HCT116 (cell line): Measurements from ENCODE around the gene ABCB6. TPM values are rescaled to one million over a fixed set of nuclear protein-coding genes. Genes with fewer than 3 reads are reported as not detected.

Experiments used
- ATAC-seq: fragments of 200-7000 bp; cut with Tn5 transposase; 2 replicates; pipeline ENCODE4 v1.9.1; 2020; ENCODE audit warnings: mild to moderate bottlenecking, moderate library complexity
- BruUV-seq: library from RNA; stranded (reverse); fragments of 400-500 nt; replicated peaks from 2 replicates; lab custom pipeline; 2021; lab: Mats Ljungman, UMichigan
- CTCF ChIA-PET: fragments of 300-600 bp; sonication (Branson Sonifier 250); formaldehyde crosslinking; loops from one replicate; lab custom pipeline; 2021; ENCODE audit warnings: antibody characterized with exemption; lab: Charles Lee
- POLR2A ChIA-PET: fragments of 300-600, 350-600 bp; sonication (Branson Sonifier 250); formaldehyde crosslinking; loops from one replicate; lab custom pipeline; 2021; ENCODE audit warnings: antibody characterized with exemption; lab: Charles Lee
- RAD21 ChIA-PET, 2 experiments: fragments of 300-600 bp; sonication (Branson Sonifier 250); formaldehyde crosslinking; loops; one replicate each; lab custom pipeline; 2023; ENCODE audit warnings: low total read pairs in 2 of 2; ENCODE audit not compliant: uncharacterized antibody in 2 of 2, unreplicated experiment in 2 of 2, low non-redundant PET in 1 of 2; lab: Charles Lee
- DNase-seq: peaks from one replicate; pipeline ENCODE4 v3.0.0-alpha.2; 2010; ENCODE audit warnings: low read depth, low spot score
- H2AFZ ChIP-seq: fragments of 200-600 bp; shearing (Covaris generic), sonication (generic); 2 replicates; pipeline ENCODE4 v1.6.1; 2017; ENCODE audit warnings: low read depth, mixed run types, mixed read lengths, antibody characterized with exemption, low read length; ENCODE audit not compliant: poor library complexity, severe bottlenecking
- H3K27ac ChIP-seq: 2 replicates; pipeline ENCODE4 v1.5.1; 2012; ENCODE audit warnings: low read depth, low read length
- H3K27me3 ChIP-seq: fragments of 200-600 bp; sonication (generic); 2 replicates; pipeline ENCODE4 v1.6.1; 2016; ENCODE audit warnings: mixed run types, low read length, mixed read lengths; ENCODE audit not compliant: insufficient read depth
- H3K36me3 ChIP-seq, 2 experiments: fragments of 200-500 bp in 1 of 2; fragments of 200-600 bp in 1 of 2; sonication (Bioruptor generic) in 1 of 2; sonication (generic) in 1 of 2; 2 replicates each; pipeline versions ENCODE4 v1.5.1 to v1.6.1; 2014 to 2016; ENCODE audit warnings: low read length in 2 of 2, inconsistent platforms in 1 of 2, mixed read lengths in 1 of 2, mixed run types in 1 of 2; ENCODE audit not compliant: insufficient read depth in 2 of 2, control insufficient read depth in 1 of 2
- H3K4me1 ChIP-seq, 2 experiments: fragments of 200-600 bp in 1 of 2; sonication (generic) in 1 of 2; 2 replicates each; pipeline versions ENCODE4 v1.5.1 to v1.6.1; 2012 to 2017; ENCODE audit warnings: low read length in 2 of 2, inconsistent platforms in 1 of 2, mild to moderate bottlenecking in 1 of 2, mixed read lengths in 1 of 2, mixed run types in 1 of 2, moderate library complexity in 1 of 2; ENCODE audit not compliant: insufficient read depth in 2 of 2, control insufficient read depth in 1 of 2
- H3K4me2 ChIP-seq: fragments of 200-600 bp; sonication (generic); 2 replicates; pipeline ENCODE4 v1.6.1; 2017; ENCODE audit warnings: mixed run types, low read length, mixed read lengths
- H3K4me3 ChIP-seq, 2 experiments: fragments of 200-600 bp in 1 of 2; sonication (generic) in 1 of 2; replicated peaks in 1 of 2; 2 replicates each; pipeline ENCODE4 v1.5.1; 2011 to 2016; ENCODE audit warnings: low read length in 2 of 2, control low read depth in 1 of 2, low read depth in 1 of 2, mild to moderate bottlenecking in 1 of 2, mixed read lengths in 1 of 2, mixed run types in 1 of 2
- H3K79me2 ChIP-seq: fragments of 200-600 bp; sonication (generic); 2 replicates; pipeline ENCODE4 v1.6.1; 2017; ENCODE audit warnings: mild to moderate bottlenecking, mixed run types, low read length, moderate library complexity, mixed read lengths; ENCODE audit not compliant: insufficient read depth
- H3K9ac ChIP-seq: fragments of 200-600 bp; sonication (generic); 2 replicates; pipeline ENCODE4 v1.6.1; 2016; ENCODE audit warnings: low read length, mixed read lengths
- H3K9me2 ChIP-seq: fragments of 200-600 bp; sonication (generic), shearing (Covaris generic); 2 replicates; pipeline ENCODE4 v1.6.1; 2017; ENCODE audit warnings: mixed run types, mild to moderate bottlenecking, moderate library complexity; ENCODE audit not compliant: insufficient read depth
- H3K9me3 ChIP-seq, 2 experiments: fragments of 200-500 bp in 1 of 2; fragments of 200-600 bp in 1 of 2; sonication (Bioruptor generic) in 1 of 2; sonication (generic) in 1 of 2; 2 replicates each; pipeline ENCODE4 v1.6.1; 2014 to 2017; ENCODE audit warnings: low read length in 2 of 2, mixed read lengths in 2 of 2, inconsistent platforms in 1 of 2, low read depth in 1 of 2, mild to moderate bottlenecking in 1 of 2, mixed run types in 1 of 2, moderate library complexity in 1 of 2; ENCODE audit not compliant: control insufficient read depth in 1 of 2, insufficient read depth in 1 of 2
- H4K20me1 ChIP-seq: fragments of 200-600 bp; sonication (generic), shearing (Covaris generic); 2 replicates; pipeline ENCODE4 v1.6.1; 2017; ENCODE audit warnings: mixed run types, mild to moderate bottlenecking, moderate library complexity; ENCODE audit not compliant: insufficient read depth
- CBX3 ChIP-seq: IDR thresholded peaks from 2 replicates; pipeline ENCODE4 v1.6.1; 2012; ENCODE audit warnings: low read depth
- CEBPB ChIP-seq: IDR thresholded peaks from 2 replicates; pipeline ENCODE4 v1.6.1; 2012; ENCODE audit warnings: low read depth
- EGR1 ChIP-seq: IDR thresholded peaks from 2 replicates; pipeline ENCODE4 v1.6.1; 2012; ENCODE audit warnings: low read depth
- ELF1 ChIP-seq: IDR thresholded peaks from 2 replicates; pipeline ENCODE4 v1.6.1; 2012; ENCODE audit warnings: low read depth, borderline replicate concordance
- EZH2 ChIP-seq: fragments of 200-600 bp; sonication (generic); IDR thresholded peaks from 2 replicates; pipeline ENCODE4 v1.6.1; 2017; ENCODE audit warnings: antibody characterized with exemption, mixed run types
- EZH2phosphoT487 ChIP-seq: fragments of 200-600 bp; IDR thresholded peaks from 2 replicates; pipeline ENCODE4 v1.6.1; 2018; ENCODE audit warnings: antibody characterized with exemption, borderline replicate concordance
- POLR2A ChIP-seq: IDR thresholded peaks from 2 replicates; pipeline ENCODE4 v1.7.0; 2011; ENCODE audit warnings: borderline replicate concordance; ENCODE audit not compliant: insufficient read depth, insufficient read length; ENCODE audit errors: extremely low read depth
- POLR2AphosphoS5 ChIP-seq: IDR thresholded peaks from 2 replicates; pipeline ENCODE4 v1.6.1; 2011; ENCODE audit warnings: mild to moderate bottlenecking, low read depth, low read length, moderate library complexity
- RAD21 ChIP-seq: IDR thresholded peaks from 2 replicates; pipeline ENCODE4 v1.6.1; 2012; ENCODE audit warnings: low read depth, mild to moderate bottlenecking
- SP1 ChIP-seq: IDR thresholded peaks from 2 replicates; pipeline ENCODE4 v1.6.1; 2012; ENCODE audit warnings: low read depth
- SRF ChIP-seq: IDR thresholded peaks from 2 replicates; pipeline ENCODE4 v1.6.1; 2012; ENCODE audit warnings: low read depth
- TCF7L2 ChIP-seq: IDR thresholded peaks from 2 replicates; pipeline ENCODE4 v1.7.0; 2011; ENCODE audit warnings: borderline replicate concordance, inconsistent platforms; ENCODE audit not compliant: insufficient read depth, insufficient read length; ENCODE audit errors: extremely low read depth
- YY1 ChIP-seq: IDR thresholded peaks from 2 replicates; pipeline ENCODE4 v1.6.1; 2011; ENCODE audit warnings: low read length, low read depth, moderate library complexity, mild to moderate bottlenecking; ENCODE audit not compliant: insufficient replicate concordance; ENCODE audit errors: extremely low read depth
- ZFX ChIP-seq: fragments of 450-650 bp; IDR thresholded peaks from 2 replicates; pipeline ENCODE4 v1.6.1; 2017
- ZNF274 ChIP-seq: fragments of 200-500 bp; sonication (Bioruptor generic); IDR thresholded peaks from 2 replicates; pipeline ENCODE4 v1.6.1; 2014; ENCODE audit warnings: mild to moderate bottlenecking, low read depth, low read length, inconsistent platforms
- intact Hi-C: fragments of 100-400 bp; cut with micrococcal nuclease; formaldehyde crosslinking; loops from 2 replicates; pipeline ENCODE4 v1.10.0; 2022
- total RNA-seq: library from RNA; stranded (reverse); gene quantifications from one replicate; pipeline ENCODE4 v1.2.1, GENCODE V29; 2021; ENCODE audit not compliant: unreplicated experiment
- TF ChIP-seq, protein P1 (sequence below): IDR thresholded peaks from 2 replicates; pipeline ENCODE4 v1.6.1; 2011; ENCODE audit warnings: mild to moderate bottlenecking, low read length, moderate library complexity; ENCODE audit not compliant: insufficient replicate concordance; ENCODE audit errors: extremely low read depth
- TF ChIP-seq, protein P2 (sequence below), 3 experiments: fragments of 200-600 bp in 1 of 3; sonication (generic) in 1 of 3; IDR thresholded peaks in 2 of 3; conservative IDR thresholded peaks in 1 of 3; 2 replicates each; pipeline ENCODE4 v1.5.1; 2012 to 2017; ENCODE audit warnings: low read depth in 2 of 3, low read length in 2 of 3, antibody characterized with exemption in 1 of 3, borderline replicate concordance in 1 of 3, control low read depth in 1 of 3, mild to moderate bottlenecking in 1 of 3, mixed read lengths in 1 of 3, mixed run types in 1 of 3, moderate library complexity in 1 of 3; ENCODE audit not compliant: insufficient read depth in 1 of 3
- TF ChIP-seq, protein P3 (sequence below): IDR thresholded peaks from 2 replicates; pipeline ENCODE4 v1.6.1; 2012
- TF ChIP-seq, protein P4 (sequence below): IDR thresholded peaks from 2 replicates; pipeline ENCODE4 v1.6.1; 2012; ENCODE audit warnings: low read depth
- TF ChIP-seq, protein P5 (sequence below): IDR thresholded peaks from 2 replicates; pipeline ENCODE4 v1.6.1; 2012

The ABCB6 gene
- total RNA-seq, 1 experiment from 2014 or later, result 24.5 TPM

DNA sequence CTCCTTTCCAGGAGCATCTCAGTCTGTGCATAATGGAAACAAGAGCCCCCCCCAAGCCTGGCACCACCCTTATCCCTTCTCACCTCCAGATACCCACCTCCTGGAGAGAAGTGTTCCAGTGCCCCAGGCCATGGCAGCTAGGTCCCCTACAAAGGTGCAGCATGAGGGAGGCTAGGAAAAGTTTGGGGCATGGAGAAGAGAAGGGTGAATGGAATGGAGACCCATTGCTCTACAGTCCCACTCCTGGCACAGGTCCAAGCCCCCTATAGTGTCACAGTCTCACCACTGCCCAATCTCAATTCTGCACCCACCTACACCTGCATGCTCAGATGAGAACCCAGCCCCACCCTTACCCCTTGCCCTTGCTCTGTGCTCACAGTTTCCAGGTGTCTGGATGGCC is 49.8 kb downstream of the ABCB6 start:
- Histone ChIP-seq H3K9ac (no peak overlapping the region), H3K79me2 (no peaks in the 10 kb centered on the region), H2AFZ (no peak overlapping the region), H3K4me1 (no peaks in the 10 kb centered on the region), H3K27ac (no peak overlapping the region), H3K4me2 (no peak overlapping the region), H3K9me3 (no peaks in the 10 kb centered on the region), H3K27me3 (no peaks in the 10 kb centered on the region), H3K4me3 (no peak overlapping the region), H3K36me3 (peaks cover 0 to 1% of the 10 kb centered on the region in 2 experiments; a peak in 2 of 4 replicates), H4K20me1 (no peaks in the 10 kb centered on the region), H3K9me2 (no peaks in the 10 kb centered on the region)
- no peak for ATAC-seq
- BruUV-seq, result no TSS peak
- no peak for DNase-seq
- ChIA-PET RAD21 (no interaction called here), POLR2A (no interaction called here), CTCF (no interaction called here)
- intact Hi-C loops, result no loop called here
- TF ChIP-seq, protein P1, sequence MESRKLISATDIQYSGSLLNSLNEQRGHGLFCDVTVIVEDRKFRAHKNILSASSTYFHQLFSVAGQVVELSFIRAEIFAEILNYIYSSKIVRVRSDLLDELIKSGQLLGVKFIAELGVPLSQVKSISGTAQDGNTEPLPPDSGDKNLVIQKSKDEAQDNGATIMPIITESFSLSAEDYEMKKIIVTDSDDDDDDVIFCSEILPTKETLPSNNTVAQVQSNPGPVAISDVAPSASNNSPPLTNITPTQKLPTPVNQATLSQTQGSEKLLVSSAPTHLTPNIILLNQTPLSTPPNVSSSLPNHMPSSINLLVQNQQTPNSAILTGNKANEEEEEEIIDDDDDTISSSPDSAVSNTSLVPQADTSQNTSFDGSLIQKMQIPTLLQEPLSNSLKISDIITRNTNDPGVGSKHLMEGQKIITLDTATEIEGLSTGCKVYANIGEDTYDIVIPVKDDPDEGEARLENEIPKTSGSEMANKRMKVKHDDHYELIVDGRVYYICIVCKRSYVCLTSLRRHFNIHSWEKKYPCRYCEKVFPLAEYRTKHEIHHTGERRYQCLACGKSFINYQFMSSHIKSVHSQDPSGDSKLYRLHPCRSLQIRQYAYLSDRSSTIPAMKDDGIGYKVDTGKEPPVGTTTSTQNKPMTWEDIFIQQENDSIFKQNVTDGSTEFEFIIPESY, result no peak
- TF ChIP-seq POLR2A (no peak), ELF1 (no peak), RAD21 (no peak), EGR1 (no peak), CEBPB (no peak), EZH2 (no peak), EZH2phosphoT487 (no peak), SP1 (no peak), YY1 (no peak), ZNF274 (no peak), POLR2AphosphoS5 (no peak), SRF (no peak), TCF7L2 (no peak), ZFX (no peak), CBX3 (no peak)
- TF ChIP-seq, protein P2, sequence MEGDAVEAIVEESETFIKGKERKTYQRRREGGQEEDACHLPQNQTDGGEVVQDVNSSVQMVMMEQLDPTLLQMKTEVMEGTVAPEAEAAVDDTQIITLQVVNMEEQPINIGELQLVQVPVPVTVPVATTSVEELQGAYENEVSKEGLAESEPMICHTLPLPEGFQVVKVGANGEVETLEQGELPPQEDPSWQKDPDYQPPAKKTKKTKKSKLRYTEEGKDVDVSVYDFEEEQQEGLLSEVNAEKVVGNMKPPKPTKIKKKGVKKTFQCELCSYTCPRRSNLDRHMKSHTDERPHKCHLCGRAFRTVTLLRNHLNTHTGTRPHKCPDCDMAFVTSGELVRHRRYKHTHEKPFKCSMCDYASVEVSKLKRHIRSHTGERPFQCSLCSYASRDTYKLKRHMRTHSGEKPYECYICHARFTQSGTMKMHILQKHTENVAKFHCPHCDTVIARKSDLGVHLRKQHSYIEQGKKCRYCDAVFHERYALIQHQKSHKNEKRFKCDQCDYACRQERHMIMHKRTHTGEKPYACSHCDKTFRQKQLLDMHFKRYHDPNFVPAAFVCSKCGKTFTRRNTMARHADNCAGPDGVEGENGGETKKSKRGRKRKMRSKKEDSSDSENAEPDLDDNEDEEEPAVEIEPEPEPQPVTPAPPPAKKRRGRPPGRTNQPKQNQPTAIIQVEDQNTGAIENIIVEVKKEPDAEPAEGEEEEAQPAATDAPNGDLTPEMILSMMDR (IDR thresholded peaks at IDR 0.05 in 2 of 3, conservative IDR thresholded peaks at IDR 0.05 in 1 of 3; ENCODE audit: borderline replicate concordance in 1 of 3, insufficient read depth in 1 of 3, low read depth in 2 of 3, low read length in 2 of 3), result no peak
- TF ChIP-seq, protein P3, sequence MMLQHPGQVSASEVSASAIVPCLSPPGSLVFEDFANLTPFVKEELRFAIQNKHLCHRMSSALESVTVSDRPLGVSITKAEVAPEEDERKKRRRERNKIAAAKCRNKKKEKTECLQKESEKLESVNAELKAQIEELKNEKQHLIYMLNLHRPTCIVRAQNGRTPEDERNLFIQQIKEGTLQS, result no peak
- TF ChIP-seq, protein P4, sequence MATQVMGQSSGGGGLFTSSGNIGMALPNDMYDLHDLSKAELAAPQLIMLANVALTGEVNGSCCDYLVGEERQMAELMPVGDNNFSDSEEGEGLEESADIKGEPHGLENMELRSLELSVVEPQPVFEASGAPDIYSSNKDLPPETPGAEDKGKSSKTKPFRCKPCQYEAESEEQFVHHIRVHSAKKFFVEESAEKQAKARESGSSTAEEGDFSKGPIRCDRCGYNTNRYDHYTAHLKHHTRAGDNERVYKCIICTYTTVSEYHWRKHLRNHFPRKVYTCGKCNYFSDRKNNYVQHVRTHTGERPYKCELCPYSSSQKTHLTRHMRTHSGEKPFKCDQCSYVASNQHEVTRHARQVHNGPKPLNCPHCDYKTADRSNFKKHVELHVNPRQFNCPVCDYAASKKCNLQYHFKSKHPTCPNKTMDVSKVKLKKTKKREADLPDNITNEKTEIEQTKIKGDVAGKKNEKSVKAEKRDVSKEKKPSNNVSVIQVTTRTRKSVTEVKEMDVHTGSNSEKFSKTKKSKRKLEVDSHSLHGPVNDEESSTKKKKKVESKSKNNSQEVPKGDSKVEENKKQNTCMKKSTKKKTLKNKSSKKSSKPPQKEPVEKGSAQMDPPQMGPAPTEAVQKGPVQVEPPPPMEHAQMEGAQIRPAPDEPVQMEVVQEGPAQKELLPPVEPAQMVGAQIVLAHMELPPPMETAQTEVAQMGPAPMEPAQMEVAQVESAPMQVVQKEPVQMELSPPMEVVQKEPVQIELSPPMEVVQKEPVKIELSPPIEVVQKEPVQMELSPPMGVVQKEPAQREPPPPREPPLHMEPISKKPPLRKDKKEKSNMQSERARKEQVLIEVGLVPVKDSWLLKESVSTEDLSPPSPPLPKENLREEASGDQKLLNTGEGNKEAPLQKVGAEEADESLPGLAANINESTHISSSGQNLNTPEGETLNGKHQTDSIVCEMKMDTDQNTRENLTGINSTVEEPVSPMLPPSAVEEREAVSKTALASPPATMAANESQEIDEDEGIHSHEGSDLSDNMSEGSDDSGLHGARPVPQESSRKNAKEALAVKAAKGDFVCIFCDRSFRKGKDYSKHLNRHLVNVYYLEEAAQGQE, result no peak
- TF ChIP-seq, protein P5, sequence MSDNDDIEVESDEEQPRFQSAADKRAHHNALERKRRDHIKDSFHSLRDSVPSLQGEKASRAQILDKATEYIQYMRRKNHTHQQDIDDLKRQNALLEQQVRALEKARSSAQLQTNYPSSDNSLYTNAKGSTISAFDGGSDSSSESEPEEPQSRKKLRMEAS, result no peak
